Uterus (tissue), 4 donors: ENCODE measurements around the gene CAPZA3. TPM values are rescaled to one million over a fixed set of nuclear protein-coding genes. Genes with fewer than 3 reads are reported as not detected.
"Not testable (repeated sequence)": the region's sequence is repeated elsewhere in the genome, so short reads cannot be mapped to it uniquely, and the experiment has no call there.

ENCODE experiments used
- DNase-seq, 2 donors: peaks; one replicate each; pipeline ENCODE4 v3.0.0-alpha.2; 2019 to 2020
- H3K27ac ChIP-seq, 2 donors: fragments of 200-600 bp; sonication (generic); 1 replicate in 1 of 2; 2 replicates in 1 of 2; pipeline ENCODE4 v1.5.1; 2016 to 2018
- H3K27me3 ChIP-seq, 2 donors: fragments of 200-600 bp; sonication (generic); one replicate each; pipeline ENCODE4 v1.5.1; 2018 to 2019; ENCODE audit warnings: control low read depth in 1 of 2
- H3K36me3 ChIP-seq, 2 donors: fragments of 200-600 bp; sonication (generic); one replicate each; pipeline ENCODE4 v1.5.1; 2019; ENCODE audit warnings: control low read depth in 1 of 2
- H3K4me1 ChIP-seq, 2 donors: fragments of 200-600 bp; sonication (generic); one replicate each; pipeline ENCODE4 v1.5.1; 2018 to 2019; ENCODE audit warnings: control low read depth in 1 of 2
- H3K4me3 ChIP-seq, 2 donors: fragments of 200-600 bp; sonication (generic); 1 replicate in 1 of 2; 2 replicates in 1 of 2; pipeline ENCODE4 v1.5.1; 2018 to 2019; ENCODE audit warnings: mild to moderate bottlenecking in 1 of 2
- H3K9me3 ChIP-seq, 2 donors: fragments of 200-600 bp; sonication (generic); one replicate each; pipeline ENCODE4 v1.5.1; 2019; ENCODE audit warnings: control low read depth in 1 of 2
- CTCF ChIP-seq, 4 experiments: fragments of 200-600 bp in 2 of 4; fragments of 450-650 bp in 2 of 4; sonication (generic) in 2 of 4; IDR thresholded peaks; one replicate each; pipeline ENCODE4 v1.5.1; 2016 to 2019; ENCODE audit warnings: antibody characterized with exemption in 4 of 4, mild to moderate bottlenecking in 2 of 4, moderate library complexity in 1 of 4
- POLR2A ChIP-seq, 2 donors: fragments of 450-650 bp; IDR thresholded peaks; one replicate each; pipeline ENCODE4 v1.6.1; 2016; ENCODE audit warnings: antibody characterized with exemption in 2 of 2, mild to moderate bottlenecking in 1 of 2, moderate library complexity in 1 of 2
- intact Hi-C: fragments of 100-400 bp; cut with DNase I; formaldehyde crosslinking; loops from one replicate; pipeline ENCODE4 v1.15.1; 2023; ENCODE audit warnings: low total_unique reads
- total RNA-seq, 4 donors: library from RNA; depleted of rRNA in 3 of 4; stranded (reverse); fragments of >200 nt in 3 of 4; gene quantifications; one replicate each; pipeline versions ENCODE4 v1.1.0 to v1.2.4, GENCODE V29; 2014 to 2023
- donor health status: DM: yes; HTN: yes; CAD: no.

Gene CAPZA3
- total RNA-seq, 4 donors from 2014 or later: 0.35 TPM; not detected in 3

- Histone ChIP-seq H3K9me3 (no peaks in the 10 kb centered on the region), H3K27me3 (no peaks in the 10 kb centered on the region), H3K27ac (no peak overlapping the region), H3K4me3 (no peak overlapping the region), H3K36me3 (no peaks in the 10 kb centered on the region), H3K4me1 (no peaks in the 10 kb centered on the region)
- TF ChIP-seq CTCF (IDR thresholded peaks at IDR 0.05): no peak
- TF ChIP-seq POLR2A (IDR thresholded peaks at IDR 0.05): no peak
- intact Hi-C loops: no loop called here
- no peak for DNase-seq
Measured at GRCh38 chr12:18782827-18783226, 44.9 kb downstream of the CAPZA3 start.

GRCh38 chr12:18785465-18785864 lies 47.5 kb downstream of the CAPZA3 start:
- DNase-seq, H3K27me3 ChIP-seq, H3K9me3 ChIP-seq, H3K36me3 ChIP-seq, H3K4me1 ChIP-seq, H3K4me3 ChIP-seq, intact Hi-C loops, H3K27ac ChIP-seq: not testable (repeated sequence)

Other genes starting within 250 kb of the CAPZA3 start
- not detected for gene PLCZ1, start 107 bp upstream of the CAPZA3 start, total RNA-seq